Measurements from ENCODE around the gene MRM3.

DNA sequence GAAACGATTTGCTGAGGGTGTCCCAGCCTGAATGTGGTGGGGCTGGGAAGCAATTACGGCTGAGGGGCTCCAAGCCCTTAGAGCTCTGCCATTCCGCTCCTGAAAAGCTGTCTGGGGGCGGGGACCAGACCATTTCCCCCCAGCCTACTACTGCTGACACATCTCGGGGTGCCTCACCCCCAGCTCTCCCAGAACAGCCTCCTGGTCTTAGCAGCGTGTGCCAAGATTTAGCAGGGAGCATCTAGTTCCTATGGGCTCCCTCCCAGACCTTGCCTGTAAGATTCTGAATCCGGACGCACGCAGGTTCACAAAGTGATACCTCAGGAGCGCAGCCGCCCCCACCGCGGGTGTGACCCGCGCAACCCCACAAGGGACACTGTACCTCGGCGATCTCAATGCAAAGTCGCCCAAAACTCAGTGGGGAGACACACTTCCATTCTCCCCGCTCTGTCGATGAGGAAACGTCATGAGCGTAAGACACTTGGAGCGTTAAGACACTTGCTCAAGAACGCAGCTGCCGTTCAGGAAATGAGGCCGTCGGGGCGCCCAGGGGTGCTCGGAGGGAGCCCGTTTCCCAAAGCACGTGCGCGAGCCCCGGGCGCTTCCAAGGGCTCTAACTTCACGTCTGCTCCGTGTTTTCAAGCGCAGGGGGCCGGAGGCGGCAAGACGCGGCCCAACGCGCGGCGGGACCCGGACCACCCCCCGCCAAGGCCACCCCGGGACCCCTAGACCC lies 30.7 kb upstream of the MRM3 start:
- TF ChIP-seq POLR2A (IDR thresholded peaks at IDR 0.05) = no peak
- TF ChIP-seq CTCF (IDR thresholded peaks at IDR 0.05) = no peak

All from transverse colon (tissue), 3 donors.